ENCODE results near the gene ONECUT1. TPM values are rescaled to one million over a fixed set of nuclear protein-coding genes. Genes with fewer than 3 reads are reported as not detected.

Gene ONECUT1
- total RNA-seq, 1 experiment from 2014 or later: not detected

DNA sequence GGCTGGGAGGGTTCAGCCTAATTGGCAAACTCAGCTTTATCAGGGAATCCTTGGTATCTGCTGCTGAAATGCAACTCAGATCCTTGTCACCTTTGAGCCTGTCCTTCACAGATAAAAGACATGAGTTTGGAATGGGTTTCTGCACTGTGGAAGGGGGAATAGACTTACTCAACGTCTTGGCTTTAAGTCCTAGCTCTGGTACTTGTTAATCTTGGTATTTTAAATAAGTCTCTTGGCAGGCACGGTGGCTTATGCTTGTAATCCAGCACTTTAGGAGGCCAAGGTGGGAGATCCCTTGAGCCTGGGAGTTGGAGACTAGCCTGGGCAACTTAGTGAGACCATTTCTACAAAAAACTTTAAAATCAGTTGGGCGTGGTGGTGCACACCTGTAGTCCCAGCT lies 55.8 kb downstream of the ONECUT1 start:
- Histone ChIP-seq H3K27me3 (ENCODE audit: insufficient read depth, low read depth) (no peaks in the 10 kb centered on the region), H2AFZ (no peak overlapping the region), H3K4me3 (no peak overlapping the region), H3F3A (ENCODE audit: insufficient read depth, low read depth) (no peaks in the 10 kb centered on the region), H3K27ac (no peak overlapping the region), H3K4me1 (replicated peaks; ENCODE audit: insufficient read depth) (peaks cover 13% of the 10 kb centered on the region), H4K20me1 (ENCODE audit: insufficient read depth) (no peaks in the 10 kb centered on the region), H3K4me2 (no peak overlapping the region), H3K36me3 (ENCODE audit: low read depth) (no peaks in the 10 kb centered on the region), H3K9me3 (ENCODE audit: insufficient read depth, low read depth) (no peaks in the 10 kb centered on the region), H3K79me2 (ENCODE audit: low read depth) (no peaks in the 10 kb centered on the region), H3K9me2 (ENCODE audit: insufficient read depth) (no peaks in the 10 kb centered on the region)
- no TSS peak for BruUV-seq (replicated peaks)
- ChIA-PET POLR2A (ENCODE audit: unreplicated experiment) (no interaction called here), CTCF (interaction anchor here (0.7 kb wide), 1 partner anchor 714 kb away, joined by 3 read pairs; no protein-coding TSS in a partner anchor)
- intact Hi-C loops (cut with micrococcal nuclease; ENCODE audit: unreplicated experiment): loop anchor here (2.0 to 10.0 kb wide), 3 partner anchors 170 to 1084 kb away; partner anchors contain the start of gene ARPP19
- TF ChIP-seq EZH2 (IDR thresholded peaks at IDR 0.05; ENCODE audit: low read depth): no peak
- TF ChIP-seq, protein P1, sequence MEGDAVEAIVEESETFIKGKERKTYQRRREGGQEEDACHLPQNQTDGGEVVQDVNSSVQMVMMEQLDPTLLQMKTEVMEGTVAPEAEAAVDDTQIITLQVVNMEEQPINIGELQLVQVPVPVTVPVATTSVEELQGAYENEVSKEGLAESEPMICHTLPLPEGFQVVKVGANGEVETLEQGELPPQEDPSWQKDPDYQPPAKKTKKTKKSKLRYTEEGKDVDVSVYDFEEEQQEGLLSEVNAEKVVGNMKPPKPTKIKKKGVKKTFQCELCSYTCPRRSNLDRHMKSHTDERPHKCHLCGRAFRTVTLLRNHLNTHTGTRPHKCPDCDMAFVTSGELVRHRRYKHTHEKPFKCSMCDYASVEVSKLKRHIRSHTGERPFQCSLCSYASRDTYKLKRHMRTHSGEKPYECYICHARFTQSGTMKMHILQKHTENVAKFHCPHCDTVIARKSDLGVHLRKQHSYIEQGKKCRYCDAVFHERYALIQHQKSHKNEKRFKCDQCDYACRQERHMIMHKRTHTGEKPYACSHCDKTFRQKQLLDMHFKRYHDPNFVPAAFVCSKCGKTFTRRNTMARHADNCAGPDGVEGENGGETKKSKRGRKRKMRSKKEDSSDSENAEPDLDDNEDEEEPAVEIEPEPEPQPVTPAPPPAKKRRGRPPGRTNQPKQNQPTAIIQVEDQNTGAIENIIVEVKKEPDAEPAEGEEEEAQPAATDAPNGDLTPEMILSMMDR (conservative IDR thresholded peaks at IDR 0.05): no peak
- DNase-seq: no peak

- Histone ChIP-seq H3K79me2 (ENCODE audit: low read depth) (no peaks in the 10 kb centered on the region), H4K20me1 (ENCODE audit: insufficient read depth) (no peaks in the 10 kb centered on the region), H3K4me2 (peak overlapping the region; percentile 10), H3K36me3 (ENCODE audit: low read depth) (no peaks in the 10 kb centered on the region), H3K9me3 (ENCODE audit: insufficient read depth, low read depth) (no peaks in the 10 kb centered on the region), H3K27me3 (ENCODE audit: insufficient read depth, low read depth) (no peaks in the 10 kb centered on the region), H3K9me2 (ENCODE audit: insufficient read depth) (no peaks in the 10 kb centered on the region), H3K4me1 (replicated peaks; ENCODE audit: insufficient read depth) (peaks cover 14% of the 10 kb centered on the region), H2AFZ (no peak overlapping the region), H3F3A (ENCODE audit: insufficient read depth, low read depth) (no peaks in the 10 kb centered on the region), H3K4me3 (no peak overlapping the region), H3K27ac (no peak overlapping the region)
- TF ChIP-seq, protein P1 (conservative IDR thresholded peaks at IDR 0.05): no peak
- TF ChIP-seq EZH2 (IDR thresholded peaks at IDR 0.05; ENCODE audit: low read depth): no peak
- CTCF ChIA-PET: interaction anchor here (0.6 to 0.8 kb wide), 2 partner anchors 58 to 477 kb away, joined by 3 read pairs; no protein-coding TSS in a partner anchor
- BruUV-seq (replicated peaks): no TSS peak
- POLR2A ChIA-PET (ENCODE audit: unreplicated experiment): no interaction called here
- intact Hi-C loops (cut with micrococcal nuclease; ENCODE audit: unreplicated experiment): loop anchor here (2.0 to 10.0 kb wide), 3 partner anchors 169 to 1083 kb away; partner anchors contain the start of gene ARPP19
- DNase-seq: no peak
Measured at GRCh38 chr15:52733696-52734255, 56.4 kb downstream of the ONECUT1 start.

- Histone ChIP-seq H3K79me2 (ENCODE audit: low read depth) (no peaks in the 10 kb centered on the region), H3K27ac (no peak overlapping the region), H3F3A (ENCODE audit: insufficient read depth, low read depth) (peaks cover 2% of the 10 kb centered on the region; the same call in 1 of the 2 replicates), H3K4me2 (peak overlapping the region; percentile 10; the same call in 1 of the 2 replicates), H3K4me3 (no peak overlapping the region), H3K4me1 (replicated peaks; ENCODE audit: insufficient read depth) (peaks cover 16% of the 10 kb centered on the region), H3K9me2 (ENCODE audit: insufficient read depth) (no peaks in the 10 kb centered on the region), H3K9me3 (ENCODE audit: insufficient read depth, low read depth) (no peaks in the 10 kb centered on the region), H3K36me3 (ENCODE audit: low read depth) (no peaks in the 10 kb centered on the region), H2AFZ (no peak overlapping the region), H4K20me1 (ENCODE audit: insufficient read depth) (no peaks in the 10 kb centered on the region), H3K27me3 (ENCODE audit: insufficient read depth, low read depth) (no peaks in the 10 kb centered on the region)
- CTCF ChIA-PET: interaction anchor here (0.6 kb wide), 1 partner anchor 57 kb away, joined by 3 read pairs; no protein-coding TSS in a partner anchor
- peak in 1 of 2 experiments; percentile 61 for DNase-seq
- POLR2A ChIA-PET (ENCODE audit: unreplicated experiment): no interaction called here
- TF ChIP-seq EZH2 (IDR thresholded peaks at IDR 0.05; ENCODE audit: low read depth): no peak
- TF ChIP-seq, protein P1 (conservative IDR thresholded peaks at IDR 0.05): no peak
- intact Hi-C loops (cut with micrococcal nuclease; ENCODE audit: unreplicated experiment): loop anchor here (10.0 kb wide), 2 partner anchors 168 to 948 kb away; partner anchors contain the start of gene ARPP19
- BruUV-seq (replicated peaks): no TSS peak
Measured at GRCh38 chr15:52733088-52733487, 57.0 kb downstream of the ONECUT1 start.
